PC-9 (cell line): ENCODE measurements around the gene MRRF. TPM values are rescaled to one million over a fixed set of nuclear protein-coding genes. Genes with fewer than 3 reads are reported as not detected.

Experiments
- BruUV-seq: library from RNA; stranded (reverse); fragments of 400-500 nt; replicated peaks from 2 replicates; lab custom pipeline; 2021; lab: Mats Ljungman, UMichigan
- CTCF ChIA-PET: fragments of 300-600 bp; sonication (Branson Sonifier 250); formaldehyde crosslinking; loops from one replicate; lab custom pipeline; 2022; ENCODE audit warnings: antibody characterized with exemption; lab: Charles Lee
- POLR2A ChIA-PET: fragments of 300-600 bp; sonication (Branson Sonifier 250); formaldehyde crosslinking; loops from one replicate; lab custom pipeline; 2022; ENCODE audit warnings: antibody characterized with exemption; ENCODE audit not compliant: unreplicated experiment; lab: Charles Lee
- DNase-seq, 2 experiments: peaks; one replicate each; pipeline versions ENCODE4 v3.0.0 to v3.0.0-alpha.2; 2015 to 2022; ENCODE audit warnings: mixed read lengths in 1 of 2
- H2AFZ ChIP-seq: fragments of 200-600 bp; sonication (generic); 2 replicates; pipeline ENCODE4 v1.8.1; 2017; ENCODE audit warnings: antibody characterized with exemption
- H3F3A ChIP-seq: fragments of 200-600 bp; sonication (generic); 2 replicates; pipeline ENCODE4 v1.8.1; 2017; ENCODE audit warnings: antibody characterized with exemption, mild to moderate bottlenecking, low read depth; ENCODE audit not compliant: insufficient read depth
- H3K27ac ChIP-seq: fragments of 200-600 bp; sonication (generic); 2 replicates; pipeline ENCODE4 v1.6.1; 2016; ENCODE audit warnings: mixed run types
- H3K27me3 ChIP-seq: fragments of 200-600 bp; sonication (generic); 2 replicates; pipeline ENCODE4 v1.6.1; 2016; ENCODE audit warnings: low read depth, mixed run types; ENCODE audit not compliant: insufficient read depth
- H3K36me3 ChIP-seq: fragments of 200-600 bp; sonication (generic); 2 replicates; pipeline ENCODE4 v1.6.1; 2016; ENCODE audit warnings: low read depth, mixed run types
- H3K4me1 ChIP-seq: fragments of 200-600 bp; sonication (generic); replicated peaks from 2 replicates; pipeline ENCODE4 v1.6.1; 2016; ENCODE audit warnings: mixed run types; ENCODE audit not compliant: insufficient read depth
- H3K4me2 ChIP-seq: fragments of 200-600 bp; sonication (generic); 2 replicates; pipeline ENCODE4 v1.6.1; 2017; ENCODE audit warnings: mixed run types
- H3K4me3 ChIP-seq: fragments of 200-600 bp; sonication (generic); 2 replicates; pipeline ENCODE4 v1.6.1; 2016; ENCODE audit warnings: mixed run types
- H3K79me2 ChIP-seq: fragments of 200-600 bp; sonication (generic); 2 replicates; pipeline ENCODE4 v1.6.1; 2017; ENCODE audit warnings: low read depth, mixed run types
- H3K9me2 ChIP-seq: fragments of 200-600 bp; sonication (generic); 2 replicates; pipeline ENCODE4 v1.8.1; 2017; ENCODE audit warnings: mild to moderate bottlenecking; ENCODE audit not compliant: insufficient read depth
- H3K9me3 ChIP-seq: fragments of 200-600 bp; sonication (generic); 2 replicates; pipeline ENCODE4 v1.8.1; 2016; ENCODE audit warnings: low read depth; ENCODE audit not compliant: insufficient read depth
- H4K20me1 ChIP-seq: fragments of 200-600 bp; sonication (generic); 2 replicates; pipeline ENCODE4 v1.8.1; 2017; ENCODE audit not compliant: insufficient read depth
- EZH2 ChIP-seq: fragments of 200-600 bp; sonication (generic); IDR thresholded peaks from 2 replicates; pipeline ENCODE4 v1.8.0; 2017; ENCODE audit warnings: antibody characterized with exemption, low read depth
- intact Hi-C: fragments of 100-400 bp; cut with micrococcal nuclease; formaldehyde crosslinking; loops from one replicate; pipeline ENCODE4 v1.10.0; 2022; ENCODE audit not compliant: unreplicated experiment
- total RNA-seq: library from RNA; stranded (reverse); gene quantifications from 2 replicates; pipeline ENCODE4 v1.2.3, GENCODE V29; 2021
- TF ChIP-seq, protein P1 (sequence below): fragments of 200-600 bp; sonication (generic); conservative IDR thresholded peaks from 2 replicates; pipeline ENCODE4 v1.6.1; 2017; ENCODE audit warnings: mixed run types, antibody characterized with exemption, mild to moderate bottlenecking, moderate library complexity

Gene MRRF
- total RNA-seq, 1 experiment from 2014 or later: 79.5 TPM

DNA sequence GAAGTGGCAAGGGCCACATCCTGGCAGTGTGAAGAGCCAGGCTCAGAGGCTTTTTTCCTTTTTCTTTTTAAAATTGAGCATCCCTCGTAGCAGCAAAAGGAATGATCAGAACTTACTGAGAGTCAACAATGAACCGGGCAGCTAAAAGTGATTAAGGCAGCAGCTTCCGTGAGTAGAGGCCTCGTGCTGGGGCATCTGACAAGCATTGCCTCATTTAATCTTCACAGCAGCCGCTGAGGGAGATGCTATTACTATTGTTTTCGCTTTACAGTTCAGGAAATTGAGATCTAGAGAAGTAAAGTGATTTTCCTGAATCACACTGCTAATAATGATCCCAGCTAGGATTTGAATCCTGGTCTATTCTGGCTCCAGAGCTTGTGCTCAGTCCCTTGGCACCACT lies 75.5 kb downstream of the MRRF start:
- Histone ChIP-seq H3K4me1 (no peaks in the 10 kb centered on the region), H4K20me1 (no peaks in the 10 kb centered on the region), H3K4me3 (no peak overlapping the region), H3K79me2 (no peaks in the 10 kb centered on the region), H3K4me2 (no peak overlapping the region), H3K36me3 (no peaks in the 10 kb centered on the region), H3K27me3 (peaks cover 10% of the 10 kb centered on the region), H3K27ac (no peak overlapping the region), H3F3A (no peaks in the 10 kb centered on the region), H3K9me3 (no peaks in the 10 kb centered on the region), H3K9me2 (no peaks in the 10 kb centered on the region), H2AFZ (no peak overlapping the region)
- BruUV-seq: no TSS peak
- POLR2A ChIA-PET: interaction anchor here (0.6 kb wide), 1 partner anchor 23 kb away, joined by 3 read pairs; no protein-coding TSS in a partner anchor
- intact Hi-C loops: no loop called here
- CTCF ChIA-PET: no interaction called here
- DNase-seq: no peak
- TF ChIP-seq EZH2: no peak
- TF ChIP-seq, protein P1, sequence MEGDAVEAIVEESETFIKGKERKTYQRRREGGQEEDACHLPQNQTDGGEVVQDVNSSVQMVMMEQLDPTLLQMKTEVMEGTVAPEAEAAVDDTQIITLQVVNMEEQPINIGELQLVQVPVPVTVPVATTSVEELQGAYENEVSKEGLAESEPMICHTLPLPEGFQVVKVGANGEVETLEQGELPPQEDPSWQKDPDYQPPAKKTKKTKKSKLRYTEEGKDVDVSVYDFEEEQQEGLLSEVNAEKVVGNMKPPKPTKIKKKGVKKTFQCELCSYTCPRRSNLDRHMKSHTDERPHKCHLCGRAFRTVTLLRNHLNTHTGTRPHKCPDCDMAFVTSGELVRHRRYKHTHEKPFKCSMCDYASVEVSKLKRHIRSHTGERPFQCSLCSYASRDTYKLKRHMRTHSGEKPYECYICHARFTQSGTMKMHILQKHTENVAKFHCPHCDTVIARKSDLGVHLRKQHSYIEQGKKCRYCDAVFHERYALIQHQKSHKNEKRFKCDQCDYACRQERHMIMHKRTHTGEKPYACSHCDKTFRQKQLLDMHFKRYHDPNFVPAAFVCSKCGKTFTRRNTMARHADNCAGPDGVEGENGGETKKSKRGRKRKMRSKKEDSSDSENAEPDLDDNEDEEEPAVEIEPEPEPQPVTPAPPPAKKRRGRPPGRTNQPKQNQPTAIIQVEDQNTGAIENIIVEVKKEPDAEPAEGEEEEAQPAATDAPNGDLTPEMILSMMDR: no peak

DNA sequence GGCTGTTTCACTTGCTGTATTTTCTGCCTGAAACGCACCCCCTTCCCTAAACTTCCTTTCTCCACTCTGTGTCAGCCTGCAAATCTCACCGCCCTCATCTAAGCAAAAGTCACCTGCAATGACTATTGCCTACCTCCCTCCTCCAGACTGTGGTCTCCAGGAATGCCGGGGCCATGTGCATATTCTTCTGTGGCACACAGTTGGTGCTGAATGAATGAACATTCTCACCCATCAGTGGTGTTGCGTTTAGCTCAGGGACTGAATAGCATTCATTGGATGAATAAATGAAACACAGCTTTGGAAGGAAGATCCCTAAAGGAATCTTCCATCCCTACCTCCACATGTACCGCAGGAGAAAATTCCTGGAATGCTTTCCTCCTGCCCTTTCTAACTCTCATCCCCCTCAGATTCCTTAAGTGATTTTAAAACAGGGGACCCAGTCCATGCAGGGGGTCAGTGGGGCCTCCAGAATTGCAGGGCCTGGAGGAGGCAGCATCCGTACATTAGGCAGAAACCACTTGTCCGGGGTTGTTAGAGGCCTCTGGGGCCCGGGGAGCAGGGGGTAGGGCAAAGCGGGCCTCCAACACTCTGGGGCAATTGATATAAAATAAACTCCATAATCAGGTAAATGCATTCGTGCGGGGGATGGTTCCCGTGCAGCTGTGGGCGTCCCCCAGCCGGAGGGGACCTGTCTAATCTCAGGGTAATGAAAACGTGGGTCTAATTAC lies 77.8 kb downstream of the MRRF start:
- peaks cover 27% of the 10 kb centered on the region for H3K27me3 ChIP-seq
- H3K4me1 ChIP-seq: no peaks in the 10 kb centered on the region
- CTCF ChIA-PET: no interaction called here
- H3K4me3 ChIP-seq: no peak overlapping the region
- H3K9me3 ChIP-seq: no peaks in the 10 kb centered on the region
- no peak overlapping the region for H3K4me2 ChIP-seq
- H3F3A ChIP-seq: no peaks in the 10 kb centered on the region
- intact Hi-C loops: no loop called here
- H3K79me2 ChIP-seq: no peaks in the 10 kb centered on the region
- no TSS peak for BruUV-seq
- H2AFZ ChIP-seq: no peak overlapping the region
- H3K27ac ChIP-seq: no peak overlapping the region
- no peak for DNase-seq
- TF ChIP-seq, protein P1: no peak
- TF ChIP-seq EZH2: no peak
- POLR2A ChIA-PET: no interaction called here
- no peaks in the 10 kb centered on the region for H3K9me2 ChIP-seq
- no peaks in the 10 kb centered on the region for H4K20me1 ChIP-seq
- no peaks in the 10 kb centered on the region for H3K36me3 ChIP-seq

DNA sequence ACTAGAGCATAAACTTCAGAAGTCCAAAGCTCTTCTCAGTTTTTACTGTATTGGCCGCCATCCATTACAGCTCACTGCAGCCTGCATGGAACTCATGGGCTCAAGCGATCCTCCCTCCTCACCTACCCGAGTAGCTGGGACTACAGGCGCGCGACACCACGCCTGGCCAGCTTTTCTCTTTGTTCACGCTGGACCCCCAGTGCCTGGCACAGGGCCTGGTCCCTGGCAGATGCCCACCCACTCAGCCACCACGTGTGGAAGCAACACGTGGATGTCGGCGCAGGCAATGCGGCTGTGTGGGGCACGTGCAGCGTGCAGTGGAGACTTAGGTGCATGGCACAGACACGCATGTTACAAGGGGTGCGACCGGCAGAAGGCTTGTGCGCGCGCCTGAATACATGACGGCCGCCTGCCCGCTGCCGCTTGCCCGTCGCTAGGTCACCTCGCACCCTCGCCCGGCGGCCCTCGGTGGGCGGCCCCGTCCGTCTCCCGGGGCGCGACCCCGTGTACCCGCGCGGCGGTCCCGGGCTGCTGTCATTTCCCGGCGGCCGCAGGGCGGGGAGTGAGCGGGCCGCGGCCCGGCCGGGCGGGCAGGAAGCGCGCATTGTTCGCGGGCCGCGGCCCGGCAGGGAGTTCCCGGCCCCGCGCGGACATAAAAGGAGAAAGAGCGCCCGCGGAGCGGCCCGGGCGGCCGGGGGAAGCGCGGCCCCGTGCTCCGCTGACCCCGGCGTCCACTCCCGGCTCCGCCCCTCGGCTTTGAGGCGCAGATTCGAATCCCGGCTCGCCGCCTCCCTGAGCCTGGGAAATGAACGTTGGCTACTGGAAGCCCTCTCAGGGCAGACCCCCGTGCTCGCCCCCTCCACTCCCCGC lies 82.0 kb downstream of the MRRF start:
- H3K27ac ChIP-seq: no peak overlapping the region
- peak; percentile 59; the same call in 1 of the 2 replicates for TF ChIP-seq EZH2
- TF ChIP-seq, protein P1: no peak
- peaks cover 24% of the 10 kb centered on the region for H3K27me3 ChIP-seq
- no peaks in the 10 kb centered on the region for H3K9me3 ChIP-seq
- intact Hi-C loops: no loop called here
- no peaks in the 10 kb centered on the region for H3K9me2 ChIP-seq
- H3K4me1 ChIP-seq: no peaks in the 10 kb centered on the region
- no TSS peak for BruUV-seq
- H3F3A ChIP-seq: no peaks in the 10 kb centered on the region
- peak in 1 of 2 experiments; percentile 20 for DNase-seq
- ChIA-PET POLR2A (no interaction called here), CTCF (interaction anchor here (1.1 kb wide), 1 partner anchor 247 kb away, joined by 3 read pairs; no protein-coding TSS in a partner anchor)
- H2AFZ ChIP-seq: peak overlapping the region; percentile 79
- H3K4me2 ChIP-seq: peak overlapping the region; percentile 61
- no peaks in the 10 kb centered on the region for H3K36me3 ChIP-seq
- no peaks in the 10 kb centered on the region for H3K79me2 ChIP-seq
- H3K4me3 ChIP-seq: peak overlapping the region; percentile 39; the same call in 1 of the 2 replicates
- H4K20me1 ChIP-seq: 0 out of 2 replicates have a peak, but pooled peaks cover 3% of the 10 kb centered on the region
